Stimulated activated CD4-positive, alpha-beta T cell treated with anti-CD3 and anti-CD28 coated beads, Interleukin-4, amount 100 ng/mL, for 4 hours (primary cell): ENCODE measurements around the gene MAP6D1.

ENCODE experiments used
- DNase-seq, 2 experiments: peaks; one replicate each; pipeline ENCODE4 v3.0.0-alpha.2; 2020

Gene MAP6D1

DNA sequence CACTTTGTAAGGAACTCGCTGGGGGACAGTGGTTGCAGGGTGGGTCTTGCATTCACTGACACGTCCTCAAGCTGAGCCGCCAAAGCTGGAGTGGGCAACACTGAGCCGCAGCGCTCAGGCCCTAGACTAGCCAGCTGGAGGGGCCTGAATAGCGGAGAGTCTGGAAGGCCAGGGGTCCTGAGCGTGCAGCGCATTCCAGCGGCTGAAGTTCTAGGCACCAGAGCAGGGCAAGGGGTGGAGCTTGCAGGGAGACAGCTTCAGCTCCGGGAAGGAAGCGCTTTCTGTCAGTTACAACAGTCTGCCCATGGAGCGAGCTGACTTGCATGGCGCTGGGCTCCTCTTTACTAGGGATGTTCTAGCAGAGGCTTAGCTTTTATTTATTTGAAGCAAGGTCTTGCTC is 2.7 kb downstream of the MAP6D1 start:
- DNase-seq: no peak

DNA sequence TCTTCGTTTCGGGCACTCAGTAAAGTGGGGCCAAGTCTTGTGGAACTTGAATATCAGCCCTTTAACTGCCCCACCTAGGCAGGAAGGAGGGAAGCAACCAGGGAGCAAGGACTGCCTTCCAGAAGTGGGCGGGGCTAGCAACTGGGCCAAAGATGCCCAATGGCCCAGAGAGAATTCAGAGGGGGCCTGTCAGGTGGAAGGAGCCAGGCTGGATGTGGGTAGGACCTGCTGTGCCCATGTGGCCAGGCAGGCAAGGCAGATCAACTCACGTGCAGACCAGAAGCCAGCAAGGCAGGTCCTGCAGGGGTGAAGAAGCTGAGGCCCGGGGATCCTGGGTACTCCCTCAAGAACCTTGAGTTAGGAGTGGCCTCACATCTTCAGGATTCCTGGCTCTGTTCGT is 5.5 kb downstream of the MAP6D1 start:
- DNase-seq: no peak

DNA sequence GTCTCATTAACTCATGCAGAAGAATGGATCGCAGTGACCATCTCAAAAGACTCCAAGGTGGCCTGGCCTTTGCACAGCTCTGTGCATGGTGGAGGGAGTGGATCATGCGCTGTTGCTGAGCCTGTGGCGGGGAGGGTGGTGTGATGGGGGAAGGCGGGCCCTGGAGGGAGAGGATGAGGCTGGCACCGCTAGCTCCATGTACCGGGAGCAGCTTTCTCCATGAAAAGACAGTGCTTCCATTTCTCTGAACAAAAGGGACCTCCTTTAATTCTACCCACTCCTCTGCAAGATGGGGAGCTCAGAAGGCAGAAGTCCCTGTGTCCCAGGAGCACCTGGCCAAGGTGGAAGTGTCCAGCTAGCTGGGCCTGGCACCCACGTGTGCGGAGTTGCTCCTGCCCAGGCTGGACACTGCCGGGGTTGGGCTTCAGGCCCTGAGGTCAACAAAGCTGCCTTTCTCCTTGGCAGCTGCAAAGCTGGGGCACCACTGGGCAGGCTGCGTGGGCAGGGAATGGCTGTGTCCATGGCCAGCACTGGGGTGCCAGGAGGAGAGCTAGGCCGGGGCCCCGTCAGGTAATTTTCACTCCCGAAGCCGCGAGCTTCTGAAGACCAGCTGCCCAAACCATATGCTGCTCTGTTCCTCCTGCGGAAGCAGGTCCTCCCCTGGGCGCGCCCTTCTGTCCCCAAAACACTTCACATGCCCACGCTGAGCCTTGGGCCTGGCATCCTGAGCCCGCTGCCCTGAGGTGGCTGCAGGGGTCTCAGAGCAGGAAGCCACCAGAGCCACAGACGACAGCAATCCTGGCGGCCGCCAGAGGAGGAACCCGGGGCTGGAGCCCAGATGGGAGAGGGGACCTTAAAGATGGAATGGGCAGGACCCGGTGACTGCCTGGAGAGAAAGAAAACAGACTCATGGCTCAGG is 6.4 kb downstream of the MAP6D1 start:
- no peak for DNase-seq

GRCh38 chr3:183818041-183818620 is 7.2 kb downstream of the MAP6D1 start:
- DNase-seq: no peak

- no peak for DNase-seq
Measured at GRCh38 chr3:183817639-183818038, 7.7 kb downstream of the MAP6D1 start.

DNA sequence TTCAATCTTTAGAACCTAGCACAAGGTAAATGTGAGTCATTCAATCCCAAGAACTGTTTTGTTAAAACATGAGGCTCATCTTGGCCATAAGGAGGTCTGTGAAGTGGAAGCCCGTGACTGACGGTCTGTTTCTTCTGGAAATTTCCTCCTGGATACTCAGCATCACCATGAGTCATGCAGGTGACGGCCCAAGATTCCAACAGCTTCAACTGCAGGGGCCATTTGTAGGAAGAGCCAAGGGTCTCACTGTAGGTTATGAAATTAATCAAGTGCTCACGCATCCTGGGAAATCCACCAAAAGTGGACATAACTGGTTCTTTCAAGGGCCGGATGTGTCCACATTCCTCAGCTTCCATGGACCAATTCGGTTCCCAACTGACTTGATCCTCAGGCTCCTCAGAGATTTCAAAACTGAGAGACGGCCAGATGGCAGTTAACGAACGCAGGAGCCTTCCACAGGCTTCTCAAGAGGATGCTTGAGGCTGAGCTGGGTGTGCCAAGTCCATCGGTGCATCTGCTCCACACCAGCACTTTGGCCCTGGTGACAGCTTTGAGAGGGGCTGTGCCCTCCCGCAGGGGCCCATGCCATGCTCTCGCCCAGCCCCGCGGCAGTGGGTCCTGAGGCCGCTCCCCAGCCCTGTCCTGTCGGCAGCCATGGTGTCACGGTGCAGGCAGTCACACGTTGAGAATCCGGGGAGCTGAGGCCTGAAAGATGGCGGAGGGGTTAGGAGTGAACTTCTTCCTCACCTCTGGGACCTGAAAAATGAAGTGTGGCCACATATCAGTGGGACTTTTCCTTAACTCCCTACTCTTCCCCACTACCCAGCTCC is 8.5 kb downstream of the MAP6D1 start:
- no peak for DNase-seq

DNA sequence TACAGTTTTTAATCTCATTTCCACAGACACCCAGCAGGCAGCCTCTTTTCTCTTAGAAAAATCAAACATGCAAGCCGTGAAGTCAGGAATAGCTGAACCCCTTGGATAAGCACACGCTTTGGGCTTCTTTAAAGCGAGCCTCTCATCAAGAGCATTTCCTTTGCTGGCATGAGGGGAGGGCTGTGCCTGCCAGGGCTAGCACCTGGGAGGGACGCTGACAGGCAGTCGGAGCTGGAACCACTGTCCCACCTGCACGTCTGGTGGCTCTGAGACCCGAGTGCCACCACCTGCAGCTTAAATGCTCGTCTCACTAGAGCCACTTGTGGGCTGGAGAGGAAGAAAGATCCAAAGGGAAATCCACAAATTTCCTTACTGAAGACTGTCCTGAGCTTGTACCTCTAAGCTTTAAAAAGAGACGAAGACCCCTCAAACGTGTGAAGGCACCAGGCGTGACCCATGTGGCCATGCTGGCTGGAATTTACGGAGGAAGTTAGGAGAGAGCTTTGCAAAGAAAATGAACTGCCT is 9.4 kb downstream of the MAP6D1 start:
- no peak for DNase-seq

DNA sequence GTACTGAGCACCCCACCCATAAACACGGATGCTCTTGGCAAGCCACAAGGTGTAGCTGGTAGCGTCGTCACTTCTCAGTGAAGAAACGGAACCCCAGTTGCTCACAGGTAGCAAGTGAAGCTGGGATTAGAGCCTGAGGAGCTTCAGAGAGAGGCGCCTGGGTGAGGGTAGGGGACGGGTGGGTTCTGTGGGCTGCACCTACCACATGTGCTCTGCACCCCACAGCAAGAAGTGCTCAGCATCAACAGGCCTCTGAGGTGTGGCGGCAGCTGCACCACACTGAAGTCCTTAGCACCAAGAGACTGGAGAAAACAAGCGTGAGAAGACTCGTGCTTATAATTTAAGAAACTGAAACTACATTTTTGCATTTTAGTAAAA is 9.8 kb downstream of the MAP6D1 start:
- no peak for DNase-seq

DNA sequence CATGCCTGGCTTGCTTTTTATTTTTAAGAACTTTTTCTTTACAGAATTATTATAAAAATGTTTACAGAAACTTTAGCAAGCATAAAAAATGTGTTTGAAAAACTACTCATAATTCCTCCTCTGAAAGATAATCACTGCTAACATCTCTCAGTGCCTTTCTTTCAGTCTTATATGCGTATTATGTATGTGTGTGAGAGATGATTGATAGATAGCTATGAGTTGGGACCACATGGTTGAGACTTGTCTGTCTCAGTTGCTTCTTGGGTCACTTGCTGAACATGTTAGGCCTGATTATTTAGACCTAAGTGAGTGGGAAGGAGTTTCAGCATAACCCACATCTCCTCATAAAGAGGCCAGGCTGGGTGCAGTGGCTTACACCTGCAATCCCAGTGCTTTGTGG is 11.1 kb downstream of the MAP6D1 start:
- DNase-seq: no peak

GRCh38 chr3:183812761-183813445 is 12.5 kb downstream of the MAP6D1 start:
- DNase-seq: no peak

DNA sequence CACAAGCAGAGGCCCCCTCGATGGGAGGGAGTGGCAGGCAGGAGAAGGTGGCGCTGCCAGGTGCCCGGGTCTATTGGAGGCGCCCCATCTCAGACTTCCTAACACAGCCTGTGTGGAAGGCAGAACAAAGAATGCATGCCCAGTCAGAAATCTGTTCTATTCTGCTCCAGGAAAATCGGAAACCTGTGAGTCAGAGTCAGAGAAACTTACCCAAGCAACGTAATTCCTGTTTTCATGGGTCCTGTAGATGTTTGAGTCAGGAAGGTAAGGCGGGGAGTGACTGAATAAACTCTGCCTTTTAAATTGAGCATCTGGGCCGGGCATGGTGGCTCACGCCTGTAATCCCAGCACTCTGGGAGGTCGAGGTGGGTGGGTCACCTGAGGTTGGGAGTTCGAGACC is 13.7 kb downstream of the MAP6D1 start:
- no peak for DNase-seq

GRCh38 chr3:183810643-183811594 is 14.5 kb downstream of the MAP6D1 start:
- no peak for DNase-seq

DNA sequence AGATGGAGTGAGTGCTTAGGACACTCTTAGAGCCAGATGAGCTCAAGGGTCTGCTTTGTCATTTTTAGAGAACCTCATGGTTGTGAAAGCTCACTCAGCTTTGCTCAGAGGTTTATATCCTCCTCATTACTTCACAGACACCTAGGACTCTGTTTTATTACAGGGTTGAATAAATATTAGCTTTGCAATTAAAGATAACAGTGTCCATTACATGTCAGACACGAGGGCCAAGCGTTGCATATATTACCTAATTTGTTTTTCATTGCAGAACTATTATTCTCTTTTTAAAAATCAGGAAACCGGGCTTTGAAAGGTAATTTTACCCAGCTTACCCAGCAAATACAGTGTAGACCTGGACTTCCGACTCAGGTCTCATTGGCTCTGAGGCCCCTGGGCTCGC is 16.1 kb downstream of the MAP6D1 start:
- no peak for DNase-seq

DNA sequence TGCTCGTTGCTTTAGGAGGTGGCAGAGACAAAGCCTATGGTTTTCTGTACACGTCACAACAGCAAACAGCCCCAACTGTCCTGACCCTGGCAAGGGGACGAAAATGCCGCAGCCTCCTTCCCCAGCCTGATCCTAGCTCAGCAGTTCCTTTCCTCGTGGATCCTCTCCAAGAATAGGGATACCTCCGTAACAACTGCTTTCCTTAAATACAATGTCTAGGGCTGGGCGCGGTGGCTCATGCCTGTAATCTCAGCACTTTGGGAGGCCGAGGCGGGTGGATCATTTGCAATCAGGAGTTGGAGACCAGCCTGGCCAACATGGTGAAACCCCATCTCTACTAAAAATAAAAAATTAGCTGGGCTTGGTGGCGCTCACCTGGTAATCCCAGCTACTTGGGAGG is 17.0 kb downstream of the MAP6D1 start:
- DNase-seq: no peak

DNA sequence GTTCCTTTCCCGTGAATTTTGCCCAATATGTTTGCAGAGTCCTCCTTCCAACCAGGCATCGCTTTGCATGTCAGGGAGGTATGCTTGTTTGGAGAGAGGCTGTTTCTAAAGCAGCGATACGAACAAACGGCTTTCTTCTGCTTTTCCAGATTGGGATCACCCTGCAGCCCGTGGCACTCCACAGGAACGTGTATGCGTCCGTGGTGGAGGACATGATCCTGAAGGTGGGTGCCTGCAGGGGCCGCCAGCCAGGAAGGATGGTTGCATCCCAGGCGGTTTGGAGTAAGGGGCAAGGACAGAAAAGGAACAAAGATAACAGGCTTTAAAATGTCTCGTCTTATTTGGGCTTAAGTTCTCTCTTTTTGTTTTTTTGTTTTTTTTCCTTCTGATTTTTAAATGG is 17.5 kb downstream of the MAP6D1 start:
- DNase-seq: no peak

GRCh38 chr3:183807209-183807728 is 18.1 kb downstream of the MAP6D1 start:
- no peak for DNase-seq

DNA sequence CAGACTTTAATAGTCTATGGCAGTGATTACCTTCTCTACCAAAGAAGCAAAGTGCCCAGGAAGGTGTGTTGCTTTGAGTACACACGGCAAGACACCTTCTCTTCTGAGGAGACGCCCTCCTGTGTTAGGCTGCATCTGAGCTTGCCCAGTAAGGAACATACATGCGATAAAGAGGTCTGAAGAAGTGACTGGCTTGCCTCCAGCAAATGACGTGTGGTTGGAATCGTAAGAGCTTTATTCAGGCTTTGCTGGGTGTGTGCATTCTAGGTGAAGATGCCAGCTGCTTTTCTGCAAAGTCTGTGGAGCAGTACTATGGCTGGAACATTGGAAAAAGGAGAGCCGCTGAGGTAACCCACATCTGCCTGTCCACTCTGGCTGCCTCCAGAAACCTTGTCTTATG is 22.4 kb downstream of the MAP6D1 start:
- no peak for DNase-seq

GRCh38 chr3:183801601-183802000 is 23.8 kb downstream of the MAP6D1 start:
- no peak for DNase-seq

DNA sequence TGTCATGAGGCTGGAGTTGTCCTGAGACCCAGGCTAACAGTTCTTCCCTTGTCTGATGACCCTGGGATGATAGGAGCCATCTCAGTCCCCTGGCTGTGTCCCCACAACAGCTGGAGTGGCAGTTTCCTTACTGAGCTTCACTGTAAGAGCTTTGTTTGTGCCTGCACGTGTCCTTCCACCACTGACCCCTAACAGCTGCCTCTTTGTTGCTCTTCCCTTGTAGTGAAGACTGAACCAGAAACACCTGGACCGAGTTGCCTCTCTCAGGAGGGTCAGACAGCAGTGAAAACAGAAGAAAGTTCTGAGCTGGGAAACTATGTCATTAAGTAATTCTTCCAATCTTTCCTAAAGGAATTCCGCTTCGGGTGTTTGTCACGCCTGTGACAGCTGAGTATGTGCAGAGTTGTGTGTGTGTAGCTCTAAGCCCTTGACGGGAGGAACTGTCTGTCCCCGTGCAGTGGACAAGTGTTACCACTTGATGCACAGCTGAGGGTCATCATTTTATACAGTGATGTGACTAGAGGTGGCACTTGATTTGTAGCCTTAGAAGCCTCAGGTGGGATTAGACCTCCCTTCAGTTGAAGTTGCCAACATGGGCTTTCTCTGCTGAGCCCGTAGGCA is 25.0 kb downstream of the MAP6D1 start:
- no peak for DNase-seq

- no peak for DNase-seq
Measured at GRCh38 chr3:183799461-183799860, 25.9 kb downstream of the MAP6D1 start.

DNA sequence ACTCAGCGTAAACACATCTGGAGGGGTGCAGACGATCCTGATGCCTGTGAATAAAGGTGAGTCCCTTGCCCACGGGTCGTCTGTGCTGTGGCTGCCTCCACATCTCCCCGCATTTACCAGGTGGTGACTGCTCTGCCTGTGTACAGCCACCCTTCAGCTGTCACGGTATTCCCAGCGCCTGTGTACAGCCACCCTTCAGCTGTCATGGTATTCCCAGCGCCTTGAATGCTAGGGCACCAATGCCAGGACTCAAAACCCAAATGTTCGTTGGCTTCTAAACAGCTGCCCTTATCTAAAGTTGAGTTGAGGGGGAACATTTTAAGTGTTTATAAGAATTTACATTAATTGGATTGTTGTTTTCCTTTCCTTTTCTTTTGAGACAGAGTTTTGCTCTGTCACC is 27.4 kb downstream of the MAP6D1 start:
- no peak for DNase-seq
